Fibroblast of skin of right quadriceps (primary cell): ENCODE results near the gene SERPINB12.

ENCODE experiments used
- DNase-seq: peaks from one replicate; pipeline ENCODE4 v3.0.0-alpha.2; 2013

Gene SERPINB12

GRCh38 chr18:63551769-63552168 is 9.6 kb downstream of the SERPINB12 start:
- DNase-seq: no peak

- no peak for DNase-seq
These were observed 10.4 kb downstream of the SERPINB12 start for GRCh38 chr18:63552581-63552980.

GRCh38 chr18:63553081-63553480 is 10.9 kb downstream of the SERPINB12 start:
- peak; percentile 94 for DNase-seq

- no peak for DNase-seq
These were observed 17.7 kb downstream of the SERPINB12 start for GRCh38 chr18:63559567-63560491.

GRCh38 chr18:63562284-63562683 is 20.1 kb downstream of the SERPINB12 start:
- no peak for DNase-seq

GRCh38 chr18:63564021-63564420 is 21.9 kb downstream of the SERPINB12 start:
- DNase-seq: no peak

- no peak for DNase-seq
These were observed 22.4 kb downstream of the SERPINB12 start for GRCh38 chr18:63564561-63564960.

GRCh38 chr18:63567276-63567675 is 25.1 kb downstream of the SERPINB12 start:
- no peak for DNase-seq

- DNase-seq: no peak
These were observed 25.7 kb downstream of the SERPINB12 start for GRCh38 chr18:63567825-63568224.

- DNase-seq: no peak
These were observed 28.6 kb downstream of the SERPINB12 start for GRCh38 chr18:63570721-63571120.

GRCh38 chr18:63575681-63576080 is 33.5 kb downstream of the SERPINB12 start:
- no peak for DNase-seq

GRCh38 chr18:63578357-63578958 is 36.3 kb downstream of the SERPINB12 start:
- peak; percentile 53 for DNase-seq

- no peak for DNase-seq
These were observed 37.4 kb downstream of the SERPINB12 start for GRCh38 chr18:63579616-63580015.

- DNase-seq: no peak
These were observed 43.8 kb downstream of the SERPINB12 start for GRCh38 chr18:63585988-63586387.

- no peak for DNase-seq
These were observed 44.3 kb downstream of the SERPINB12 start for GRCh38 chr18:63586431-63586830.

GRCh38 chr18:63586966-63587365 is 44.8 kb downstream of the SERPINB12 start, which contains the start of gene SERPINB13:
Gene SERPINB13 (plus strand): TSS chr18:63587343. CDS start chr18:63588668, 1,325 bp downstream.
- no peak for DNase-seq

- DNase-seq: peak; percentile 32
These were observed 46.7 kb downstream of the SERPINB12 start for GRCh38 chr18:63588909-63589308.

GRCh38 chr18:63590373-63590772 is 48.2 kb downstream of the SERPINB12 start:
- DNase-seq: peak; percentile 22

- DNase-seq: no peak
These were observed 49.0 kb downstream of the SERPINB12 start for GRCh38 chr18:63590966-63591695.

GRCh38 chr18:63591725-63592124 is 49.6 kb downstream of the SERPINB12 start:
- DNase-seq: peak; percentile 19

- no peak for DNase-seq
These were observed 50.3 kb downstream of the SERPINB12 start for GRCh38 chr18:63592471-63592870.

GRCh38 chr18:63596964-63597363 is 54.8 kb downstream of the SERPINB12 start:
- no peak for DNase-seq

GRCh38 chr18:63603355-63603754 is 61.2 kb downstream of the SERPINB12 start:
- no peak for DNase-seq
